Measurements from ENCODE around the gene GCN1.

The GCN1 gene

DNA sequence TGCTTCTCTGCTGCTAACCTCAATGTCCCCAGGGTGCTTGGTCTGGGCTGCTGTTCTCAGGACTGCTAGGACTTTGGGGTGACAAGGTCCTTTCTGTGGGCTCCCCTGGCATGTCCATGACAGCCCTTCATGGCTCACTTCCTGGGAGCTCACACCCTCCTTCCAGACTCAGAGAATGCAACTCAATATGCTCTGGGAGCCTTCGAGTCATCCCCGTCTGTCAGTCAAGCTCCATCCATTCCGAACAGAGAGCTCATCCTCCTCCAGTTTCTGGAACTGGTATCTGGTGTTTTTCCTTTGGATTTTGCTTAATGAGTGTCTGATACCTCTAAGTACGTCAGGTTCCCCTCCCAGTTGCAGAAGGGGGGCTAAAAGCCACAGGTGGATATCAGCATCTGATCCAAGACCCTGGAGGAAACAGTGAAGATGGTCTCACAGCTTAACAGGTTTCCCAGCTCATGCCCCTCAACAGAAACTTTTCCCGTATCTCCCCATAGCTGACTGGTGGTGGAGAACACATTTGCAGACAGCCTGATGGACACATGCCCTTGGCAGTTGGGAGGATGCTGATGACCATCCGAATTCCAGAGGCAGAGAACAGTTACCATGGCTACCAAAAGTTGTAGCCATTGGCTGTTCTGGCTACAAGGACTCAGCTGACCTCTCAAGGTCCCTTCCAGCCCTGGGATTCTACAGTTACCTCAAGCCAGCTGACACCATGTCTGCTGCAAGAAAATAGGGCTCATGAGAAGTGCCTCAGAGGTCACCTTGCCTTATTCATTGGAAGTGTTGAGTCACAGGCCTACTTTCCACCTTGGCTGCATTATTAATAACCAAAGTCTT lies 68.5 kb downstream of the GCN1 start:
- Histone ChIP-seq H3K4me1 (ENCODE audit: insufficient read depth, low read length, poor library complexity, severe bottlenecking) (peaks cover 8% of the 10 kb centered on the region), H2AFZ (ENCODE audit: low read length) (no peak overlapping the region), H3K36me3 (ENCODE audit: insufficient read depth, low read length) (peaks cover 42% of the 10 kb centered on the region; the same call in 1 of the 2 replicates), H3K9ac (ENCODE audit: low read depth, low read length, poor library complexity, severe bottlenecking) (no peak overlapping the region), H3K79me2 (ENCODE audit: insufficient read depth, low read length) (no peaks in the 10 kb centered on the region), H3K4me3 (ENCODE audit: low read length, poor library complexity, severe bottlenecking) (no peak overlapping the region), H3K9me2 (replicated peaks; ENCODE audit: low read depth, low read length) (no peaks in the 10 kb centered on the region), H3K9me3 (ENCODE audit: insufficient read depth, low read depth, low read length) (no peaks in the 10 kb centered on the region), H3K4me2 (ENCODE audit: low read depth, low read length, poor library complexity, severe bottlenecking) (no peak overlapping the region), H3K27me3 (ENCODE audit: insufficient read depth, low read length, poor library complexity, severe bottlenecking) (no peaks in the 10 kb centered on the region), H4K20me1 (ENCODE audit: insufficient read depth, low read length, poor library complexity, severe bottlenecking) (no peaks in the 10 kb centered on the region), H3F3A (ENCODE audit: low read depth) (no peaks in the 10 kb centered on the region)
- TF ChIP-seq EZH2phosphoT487 (IDR thresholded peaks at IDR 0.05; ENCODE audit: borderline replicate concordance) = no peak
- TF ChIP-seq, protein P1, sequence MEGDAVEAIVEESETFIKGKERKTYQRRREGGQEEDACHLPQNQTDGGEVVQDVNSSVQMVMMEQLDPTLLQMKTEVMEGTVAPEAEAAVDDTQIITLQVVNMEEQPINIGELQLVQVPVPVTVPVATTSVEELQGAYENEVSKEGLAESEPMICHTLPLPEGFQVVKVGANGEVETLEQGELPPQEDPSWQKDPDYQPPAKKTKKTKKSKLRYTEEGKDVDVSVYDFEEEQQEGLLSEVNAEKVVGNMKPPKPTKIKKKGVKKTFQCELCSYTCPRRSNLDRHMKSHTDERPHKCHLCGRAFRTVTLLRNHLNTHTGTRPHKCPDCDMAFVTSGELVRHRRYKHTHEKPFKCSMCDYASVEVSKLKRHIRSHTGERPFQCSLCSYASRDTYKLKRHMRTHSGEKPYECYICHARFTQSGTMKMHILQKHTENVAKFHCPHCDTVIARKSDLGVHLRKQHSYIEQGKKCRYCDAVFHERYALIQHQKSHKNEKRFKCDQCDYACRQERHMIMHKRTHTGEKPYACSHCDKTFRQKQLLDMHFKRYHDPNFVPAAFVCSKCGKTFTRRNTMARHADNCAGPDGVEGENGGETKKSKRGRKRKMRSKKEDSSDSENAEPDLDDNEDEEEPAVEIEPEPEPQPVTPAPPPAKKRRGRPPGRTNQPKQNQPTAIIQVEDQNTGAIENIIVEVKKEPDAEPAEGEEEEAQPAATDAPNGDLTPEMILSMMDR (conservative IDR thresholded peaks at IDR 0.05; ENCODE audit: low read length) = no peak

DNA sequence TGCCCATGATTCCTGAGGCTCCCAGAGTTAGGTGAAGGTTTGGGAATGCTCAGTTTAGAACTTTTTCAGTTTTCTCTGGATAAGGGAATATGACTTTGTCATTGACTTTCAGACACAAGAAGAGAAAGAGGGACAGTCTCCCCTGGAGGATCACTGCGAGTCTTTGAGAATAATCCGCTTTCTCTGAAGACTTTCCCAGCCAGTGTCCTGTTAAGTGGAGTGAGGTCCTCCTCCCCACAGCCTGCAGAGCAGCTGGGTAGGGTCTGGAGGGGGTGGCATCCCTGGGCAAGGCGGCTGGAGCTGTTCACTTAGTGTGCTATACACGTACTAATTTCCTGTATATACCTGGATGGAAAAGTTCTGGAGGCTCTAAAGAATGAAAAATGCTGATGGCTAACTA lies 69.5 kb downstream of the GCN1 start:
- Histone ChIP-seq H3K27me3 (ENCODE audit: insufficient read depth, low read length, poor library complexity, severe bottlenecking) (no peaks in the 10 kb centered on the region), H3K9ac (ENCODE audit: low read depth, low read length, poor library complexity, severe bottlenecking) (no peak overlapping the region), H3K4me1 (ENCODE audit: insufficient read depth, low read length, poor library complexity, severe bottlenecking) (peaks cover 12% of the 10 kb centered on the region), H2AFZ (ENCODE audit: low read length) (no peak overlapping the region), H3K4me3 (ENCODE audit: low read length, poor library complexity, severe bottlenecking) (no peak overlapping the region), H4K20me1 (ENCODE audit: insufficient read depth, low read length, poor library complexity, severe bottlenecking) (no peaks in the 10 kb centered on the region), H3K36me3 (ENCODE audit: insufficient read depth, low read length) (peaks cover 33% of the 10 kb centered on the region; the same call in 1 of the 2 replicates), H3F3A (ENCODE audit: low read depth) (no peaks in the 10 kb centered on the region), H3K4me2 (ENCODE audit: low read depth, low read length, poor library complexity, severe bottlenecking) (no peak overlapping the region), H3K79me2 (ENCODE audit: insufficient read depth, low read length) (no peaks in the 10 kb centered on the region), H3K9me3 (ENCODE audit: insufficient read depth, low read depth, low read length) (no peaks in the 10 kb centered on the region), H3K9me2 (replicated peaks; ENCODE audit: low read depth, low read length) (no peaks in the 10 kb centered on the region)
- TF ChIP-seq, protein P1 (conservative IDR thresholded peaks at IDR 0.05; ENCODE audit: low read length) = no peak
- no peak for TF ChIP-seq EZH2phosphoT487 (IDR thresholded peaks at IDR 0.05; ENCODE audit: borderline replicate concordance)

DNA sequence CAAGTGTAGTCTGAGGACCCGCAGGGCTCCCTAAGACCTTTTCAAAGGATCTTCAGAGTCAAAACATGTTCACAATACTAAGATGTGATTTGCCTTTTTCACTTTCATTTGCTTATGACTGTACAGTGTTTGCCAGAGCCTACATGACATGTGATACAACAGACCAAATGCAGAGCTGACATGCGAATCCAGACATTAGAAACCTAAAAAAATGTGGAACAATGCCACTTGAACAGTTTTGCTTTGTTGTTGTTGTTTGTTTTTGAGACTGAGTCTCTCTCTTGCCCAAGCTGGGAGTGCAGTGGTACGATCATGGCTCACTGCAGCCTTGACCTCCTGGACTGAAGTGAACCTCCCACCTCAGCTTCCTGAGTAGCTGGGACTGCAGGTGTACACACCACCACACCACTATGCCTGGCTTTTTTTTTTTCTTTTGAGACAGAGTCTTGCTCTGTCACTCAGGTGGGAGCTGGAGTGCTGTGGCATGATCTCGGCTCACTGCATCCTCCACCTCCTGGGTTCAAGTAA lies 72.7 kb downstream of the GCN1 start:
- Histone ChIP-seq H3K4me2 (ENCODE audit: low read depth, low read length, poor library complexity, severe bottlenecking) (no peak overlapping the region), H3K4me3 (ENCODE audit: low read length, poor library complexity, severe bottlenecking) (no peak overlapping the region), H3K4me1 (ENCODE audit: insufficient read depth, low read length, poor library complexity, severe bottlenecking) (peaks cover 34% of the 10 kb centered on the region), H3K36me3 (ENCODE audit: insufficient read depth, low read length) (peaks cover 2% of the 10 kb centered on the region; the same call in 1 of the 2 replicates), H3K9me3 (ENCODE audit: insufficient read depth, low read depth, low read length) (no peaks in the 10 kb centered on the region), H3K9me2 (replicated peaks; ENCODE audit: low read depth, low read length) (no peaks in the 10 kb centered on the region), H4K20me1 (ENCODE audit: insufficient read depth, low read length, poor library complexity, severe bottlenecking) (peaks cover 15% of the 10 kb centered on the region), H3K27me3 (ENCODE audit: insufficient read depth, low read length, poor library complexity, severe bottlenecking) (no peaks in the 10 kb centered on the region), H3K79me2 (ENCODE audit: insufficient read depth, low read length) (peaks cover 17% of the 10 kb centered on the region), H2AFZ (ENCODE audit: low read length) (no peak overlapping the region), H3K9ac (ENCODE audit: low read depth, low read length, poor library complexity, severe bottlenecking) (no peak overlapping the region), H3F3A (ENCODE audit: low read depth) (0 out of 2 replicates have a peak, but pooled peaks cover 3% of the 10 kb centered on the region)
- TF ChIP-seq EZH2phosphoT487 (IDR thresholded peaks at IDR 0.05; ENCODE audit: borderline replicate concordance) = no peak
- TF ChIP-seq, protein P1 (conservative IDR thresholded peaks at IDR 0.05; ENCODE audit: low read length) = no peak

Data from Loucy (cell line).